Measurements from ENCODE around the gene ZNF44. TPM values are rescaled to one million over a fixed set of nuclear protein-coding genes. Genes with fewer than 3 reads are reported as not detected.
"Not testable (repeated sequence)": the region's sequence is repeated elsewhere in the genome, so short reads cannot be mapped to it uniquely, and the experiment has no call there.

The ZNF44 gene
- total RNA-seq, result 8.6 TPM
- long read RNA-seq, transcript ZNF44-202 (4 exons, 2,119 nt), result major isoform, 7 of 21 reads
- long read RNA-seq, partial matches to known transcripts, result 1 of 21 reads
- long read RNA-seq, other reads (novel, unspliced or antisense), result 10 of 21 reads

GRCh38 chr19:12294249-12295158, at the start of gene ZNF44:
Gene ZNF44, minus strand, starts transcription at chr19:12294883. Its CDS starts 189 bp downstream, at chr19:12294694.
- intact Hi-C loops (cut with DNase I), result loop anchor here (10.0 kb wide), 1 partner anchor 70 kb away; the partner anchor contains the start of gene ZNF442
- DNase-seq (peak; percentile 99), ATAC-seq (ENCODE audit: poor library complexity) (peak; percentile 99)

- peak; percentile 99 for ATAC-seq (ENCODE audit: poor library complexity)
- peak; percentile 99 for DNase-seq
- intact Hi-C loops (cut with DNase I), result no loop called here
These were observed 38.8 kb upstream of the ZNF44 start, which contains the start of gene ZNF563 for GRCh38 chr19:12333162-12334159. Gene ZNF563, minus strand, starts transcription at chr19:12333633. Its CDS starts 151 bp downstream, at chr19:12333482.

- intact Hi-C loops (cut with DNase I), result no loop called here
- ATAC-seq (ENCODE audit: poor library complexity), result peak; percentile 18
- no peak for DNase-seq
These were observed 36.7 kb upstream of the ZNF44 start for GRCh38 chr19:12331211-12331941.

GRCh38 chr19:12330340-12330739, 35.7 kb upstream of the ZNF44 start:
- intact Hi-C loops (cut with DNase I), result no loop called here
- ATAC-seq (ENCODE audit: poor library complexity) (no peak), DNase-seq (no peak)

GRCh38 chr19:12325690-12326089, 31.0 kb upstream of the ZNF44 start:
- intact Hi-C loops (cut with DNase I), result no loop called here
- DNase-seq (no peak), ATAC-seq (ENCODE audit: poor library complexity) (no peak)

GRCh38 chr19:12318782-12319413, 24.2 kb upstream of the ZNF44 start:
- ATAC-seq (ENCODE audit: poor library complexity) (no peak), DNase-seq (no peak)
- intact Hi-C loops (cut with DNase I), result no loop called here

GRCh38 chr19:12314553-12314952, 19.9 kb upstream of the ZNF44 start:
- intact Hi-C loops (cut with DNase I), result no loop called here
- no peak for ATAC-seq (ENCODE audit: poor library complexity)
- DNase-seq, result no peak

- intact Hi-C loops (cut with DNase I); DNase-seq; ATAC-seq (ENCODE audit: poor library complexity): not testable (repeated sequence)
These were observed 14.2 kb upstream of the ZNF44 start for GRCh38 chr19:12308891-12309290.

- DNase-seq (no peak), ATAC-seq (ENCODE audit: poor library complexity) (peak; percentile 6)
- intact Hi-C loops (cut with DNase I), result loop anchor here (10.0 kb wide), 1 partner anchor 70 kb away; the partner anchor contains the start of gene ZNF442
These were observed 508 bp upstream of the ZNF44 start for GRCh38 chr19:12295191-12295590.

GRCh38 chr19:12293777-12294248, 870 bp downstream of the ZNF44 start:
- intact Hi-C loops (cut with DNase I), result loop anchor here (10.0 kb wide), 1 partner anchor 71 kb away; the partner anchor contains the start of gene ZNF442
- ATAC-seq (ENCODE audit: poor library complexity), result peak; percentile 68
- peak; percentile 77 for DNase-seq

- no peak for DNase-seq
- no peak for ATAC-seq (ENCODE audit: poor library complexity)
- intact Hi-C loops (cut with DNase I), result loop anchor here (10.0 kb wide), 1 partner anchor 75 kb away; the partner anchor contains the start of gene ZNF442
These were observed 5.0 kb downstream of the ZNF44 start for GRCh38 chr19:12289790-12290065.

- intact Hi-C loops (cut with DNase I), result no loop called here
- DNase-seq (no peak), ATAC-seq (ENCODE audit: poor library complexity) (no peak)
These were observed 6.7 kb downstream of the ZNF44 start for GRCh38 chr19:12287958-12288500.

GRCh38 chr19:12284631-12285030, 10.1 kb downstream of the ZNF44 start:
- DNase-seq (no peak), ATAC-seq (ENCODE audit: poor library complexity) (no peak)
- intact Hi-C loops (cut with DNase I), result no loop called here

- intact Hi-C loops (cut with DNase I), result no loop called here
- DNase-seq (no peak), ATAC-seq (ENCODE audit: poor library complexity) (no peak)
These were observed 10.5 kb downstream of the ZNF44 start for GRCh38 chr19:12284226-12284625.

- intact Hi-C loops (cut with DNase I), result no loop called here
- DNase-seq (no peak), ATAC-seq (ENCODE audit: poor library complexity) (no peak)
These were observed 16.0 kb downstream of the ZNF44 start for GRCh38 chr19:12278713-12279112.

GRCh38 chr19:12272980-12273901, 21.4 kb downstream of the ZNF44 start:
- intact Hi-C loops (cut with DNase I), result no loop called here
- DNase-seq (no peak), ATAC-seq (ENCODE audit: poor library complexity) (no peak)
